GM18511 (cell line): ENCODE results near the gene AFF3.

Experiments
- ATAC-seq: cut with Tn5 transposase; IDR thresholded peaks from one replicate; pipeline ENCODE4 v1.9.1; 2021; ENCODE audit warnings: mild to moderate bottlenecking, moderate library complexity; ENCODE audit not compliant: unreplicated experiment

Gene AFF3

DNA sequence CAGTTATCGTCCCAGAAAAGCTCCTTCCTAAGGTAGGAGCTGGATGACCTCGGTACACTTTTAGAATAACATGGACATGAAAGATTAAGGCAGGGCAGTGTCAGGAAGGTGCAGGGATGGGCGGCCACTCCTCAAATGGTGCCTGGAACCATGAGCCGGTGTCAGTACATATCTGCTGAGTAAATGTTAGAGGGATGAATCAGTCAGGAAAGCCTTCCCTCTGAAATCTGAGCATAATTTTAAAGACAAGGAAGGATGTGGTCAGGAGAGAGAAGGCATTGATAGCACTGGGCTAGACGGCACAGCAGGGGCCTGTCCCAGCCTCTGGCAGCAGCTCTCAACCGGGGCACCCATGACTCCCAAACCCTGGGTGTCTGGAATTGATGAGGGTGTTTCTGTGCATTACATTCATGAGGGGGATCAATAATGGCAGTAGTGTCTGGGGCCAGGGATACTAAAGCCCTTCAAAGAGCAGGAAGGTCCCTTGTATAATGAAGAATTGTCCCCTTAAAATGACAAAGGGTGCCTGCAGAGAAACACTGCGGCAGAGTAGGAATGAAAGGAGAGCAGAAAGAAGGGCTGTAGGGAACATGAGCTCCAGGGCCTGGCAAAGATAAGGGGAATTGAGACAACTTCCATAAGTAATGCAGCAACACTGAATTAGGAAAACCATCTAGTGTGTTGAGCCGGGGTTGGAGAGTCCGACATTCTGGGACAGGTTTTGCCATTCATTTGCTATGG lies 490.3 kb downstream of the AFF3 start:
- ATAC-seq: no peak

DNA sequence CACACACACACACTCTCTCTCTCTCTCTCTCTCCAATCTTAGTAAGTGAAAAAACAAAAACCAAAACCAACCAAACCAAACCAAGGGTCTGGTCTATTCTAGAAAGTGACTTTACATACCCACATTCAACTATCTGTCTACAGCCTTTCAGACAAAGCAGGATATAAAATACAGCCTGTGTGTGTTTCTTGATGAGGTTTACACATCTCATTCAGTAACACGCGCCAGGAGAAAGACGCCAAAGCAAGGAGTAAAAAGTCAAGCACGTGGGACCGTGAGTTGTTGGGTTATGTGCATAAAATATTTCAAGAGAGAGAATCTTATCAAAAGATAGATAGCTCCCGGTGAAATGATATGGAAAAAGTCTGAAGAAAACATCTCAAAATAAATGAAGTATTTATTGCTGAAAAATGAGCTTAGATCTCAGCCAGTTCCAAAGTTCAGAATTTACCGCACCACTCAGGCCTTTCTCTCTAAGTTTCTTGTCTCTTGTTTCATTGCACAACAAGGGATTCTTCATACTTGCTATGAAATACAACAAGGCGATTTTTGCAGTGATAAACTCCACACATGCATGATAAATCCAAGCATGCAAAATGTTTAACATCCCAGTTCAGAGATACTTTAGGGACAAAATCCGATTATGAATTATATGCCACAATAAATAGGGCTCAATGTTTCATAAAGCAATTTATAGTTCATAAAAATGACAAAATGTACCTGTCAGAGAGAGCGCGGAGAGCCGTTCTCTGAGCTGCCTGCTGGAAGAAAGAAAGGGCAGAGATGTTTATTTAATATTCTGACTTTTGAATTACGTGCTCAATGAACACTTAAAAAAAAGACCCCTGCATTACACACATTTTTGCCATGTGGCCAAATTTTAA lies 493.2 kb downstream of the AFF3 start:
- no peak for ATAC-seq

DNA sequence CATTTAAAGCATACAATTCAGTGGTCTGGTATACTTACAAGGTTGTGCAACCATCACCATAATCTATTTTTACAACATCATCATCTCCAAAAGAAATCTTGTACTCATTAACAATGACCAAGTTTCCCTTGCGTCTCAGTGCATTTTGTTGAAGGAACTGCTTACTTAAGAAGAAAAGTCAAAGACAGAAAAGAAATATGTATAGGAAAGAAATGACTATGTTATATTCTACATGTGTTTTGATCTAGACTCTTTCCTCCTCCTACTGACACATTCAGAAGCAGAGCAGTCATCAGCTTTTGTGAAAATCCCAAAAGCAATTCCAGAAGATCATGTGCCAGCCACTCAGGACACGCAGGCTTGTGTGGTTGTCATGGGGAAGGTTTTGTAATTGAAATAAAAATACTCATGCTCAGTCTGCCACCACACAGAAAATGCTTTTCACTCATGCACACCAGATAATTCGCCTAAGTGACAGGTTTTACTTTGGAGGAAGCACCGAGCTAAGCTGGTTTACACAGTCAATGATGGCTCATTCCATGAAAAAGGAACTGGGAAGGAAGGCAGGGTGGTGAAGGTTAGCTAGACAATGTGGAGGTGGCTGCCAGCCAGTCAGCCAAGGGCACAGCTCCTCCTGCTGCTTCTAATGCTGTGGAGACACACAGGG lies 494.1 kb downstream of the AFF3 start:
- ATAC-seq: no peak

DNA sequence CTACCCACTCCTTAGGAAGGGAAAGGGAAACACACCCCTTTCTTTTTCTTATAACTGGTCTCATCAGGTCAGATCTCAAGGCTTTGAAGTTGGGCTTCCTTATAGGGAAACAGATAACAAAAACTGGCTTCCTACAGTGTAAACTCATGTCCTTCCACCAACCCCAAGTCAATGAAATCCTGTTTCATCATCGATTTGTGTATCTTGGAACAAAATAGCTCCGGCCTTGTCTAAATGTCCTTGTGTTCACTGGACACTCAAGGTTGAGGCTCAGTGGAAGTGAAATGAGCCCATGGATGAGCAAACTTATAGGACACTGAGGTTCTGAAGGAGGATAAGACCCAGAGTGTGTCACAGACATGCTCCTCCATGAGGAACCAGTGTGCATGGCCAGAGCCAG lies 496.4 kb downstream of the AFF3 start:
- no peak for ATAC-seq

DNA sequence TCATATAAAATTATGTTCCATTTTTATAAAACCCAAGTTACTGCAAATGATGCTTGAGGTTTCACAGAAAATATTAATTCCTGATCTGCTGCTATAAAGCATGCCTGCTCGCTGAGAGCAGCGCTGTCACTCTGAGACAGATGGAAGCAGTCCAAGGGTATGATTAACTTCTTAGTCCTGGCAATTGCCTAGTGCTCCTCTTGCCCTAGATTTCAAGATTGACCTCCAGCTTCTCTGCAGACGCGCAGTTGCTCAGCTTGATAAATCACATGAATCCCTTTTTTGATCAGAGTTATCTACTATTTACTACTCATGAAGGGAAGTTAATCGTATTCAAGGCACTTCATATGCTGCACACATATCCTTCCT lies 498.0 kb downstream of the AFF3 start:
- no peak for ATAC-seq

DNA sequence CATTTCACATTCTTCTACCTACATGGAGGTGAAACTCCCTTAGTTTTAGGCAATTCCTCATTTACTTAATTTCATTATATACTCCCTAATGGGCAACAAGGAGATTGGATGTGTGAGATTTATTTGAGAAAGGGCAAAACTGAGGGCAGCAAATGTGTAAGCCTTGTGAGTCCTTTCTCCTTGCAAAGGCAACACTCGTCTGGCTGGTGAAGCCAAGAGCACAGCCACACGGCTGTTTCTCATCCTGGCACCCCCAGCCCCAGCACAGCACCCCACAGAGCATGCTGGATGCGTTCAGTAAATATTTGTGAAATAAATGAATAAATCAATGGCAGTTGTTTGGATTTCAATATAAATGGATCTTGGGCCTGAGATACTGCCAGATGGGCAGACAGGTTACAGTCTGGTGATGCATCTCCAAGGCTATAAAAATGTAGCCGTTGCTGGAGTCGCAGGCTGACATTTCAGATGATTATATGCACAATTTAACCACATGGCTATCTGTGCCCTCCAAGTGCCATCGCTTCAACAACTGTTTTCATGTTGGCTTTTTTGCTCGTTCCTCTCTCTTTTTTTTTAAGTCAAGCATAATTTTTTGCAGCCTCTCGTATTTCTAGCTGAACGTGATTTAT lies 498.5 kb downstream of the AFF3 start:
- ATAC-seq: no peak

DNA sequence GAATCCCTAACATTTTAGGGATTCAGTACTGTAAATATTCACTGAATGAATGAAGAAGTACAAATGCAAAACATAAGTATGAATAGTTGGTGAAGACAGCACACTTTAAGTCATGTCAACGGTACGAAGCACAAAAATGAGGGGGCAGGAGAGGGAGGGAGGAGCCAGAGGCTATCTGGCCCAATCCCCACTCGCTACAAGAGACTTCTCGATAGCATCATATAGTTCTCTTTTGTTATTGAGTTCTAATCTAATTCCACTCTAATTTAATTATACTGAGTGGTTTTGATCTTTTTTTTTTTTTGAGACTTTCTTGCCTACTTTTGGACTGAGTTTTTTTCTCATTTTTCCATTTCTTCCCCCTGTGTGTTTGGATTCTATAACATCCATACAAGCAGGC lies 500.4 kb downstream of the AFF3 start:
- no peak for ATAC-seq

DNA sequence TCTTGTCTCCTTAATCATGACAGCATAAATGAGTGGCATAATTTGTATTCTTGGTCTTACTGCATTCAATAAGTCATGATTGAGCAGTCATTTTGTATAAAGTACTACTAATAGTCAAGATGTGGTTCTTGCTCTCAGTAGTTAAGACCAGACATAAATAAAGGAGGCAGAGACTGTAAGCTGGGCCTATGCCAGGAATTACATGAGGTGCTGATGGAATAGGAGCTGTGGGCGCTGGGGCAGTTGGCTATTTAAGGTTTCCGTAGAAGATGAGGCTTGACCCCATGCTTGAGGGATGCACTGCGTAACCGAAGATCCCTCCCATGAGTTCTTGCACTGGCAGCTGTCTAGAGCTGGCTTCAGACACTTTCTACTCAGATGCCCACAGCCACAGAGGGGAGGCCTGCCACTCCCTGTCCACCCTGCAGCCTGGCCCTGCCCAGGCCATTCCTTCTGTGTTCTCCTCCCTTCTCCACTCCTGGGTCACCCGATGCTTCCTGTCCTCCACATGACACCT lies 501.7 kb downstream of the AFF3 start:
- ATAC-seq: no peak

DNA sequence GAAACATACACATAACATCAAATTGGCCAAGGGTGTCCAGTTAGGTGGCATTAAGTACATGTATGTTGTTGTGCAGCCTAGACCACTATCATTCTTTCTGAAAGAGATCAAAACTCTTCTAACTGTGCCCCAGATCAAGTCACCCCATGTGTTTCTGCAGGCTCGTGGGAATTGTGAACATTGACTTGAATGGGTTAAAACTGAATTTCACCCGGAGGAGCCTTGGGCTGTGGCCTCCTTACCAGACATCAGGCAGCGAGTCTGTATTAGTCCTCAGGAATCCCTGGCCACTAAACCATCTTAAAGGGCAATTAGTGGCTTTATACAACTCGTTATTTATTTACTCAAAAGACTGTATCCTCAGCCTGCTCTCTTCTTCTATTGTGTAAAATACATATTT lies 503.6 kb downstream of the AFF3 start:
- no peak for ATAC-seq

DNA sequence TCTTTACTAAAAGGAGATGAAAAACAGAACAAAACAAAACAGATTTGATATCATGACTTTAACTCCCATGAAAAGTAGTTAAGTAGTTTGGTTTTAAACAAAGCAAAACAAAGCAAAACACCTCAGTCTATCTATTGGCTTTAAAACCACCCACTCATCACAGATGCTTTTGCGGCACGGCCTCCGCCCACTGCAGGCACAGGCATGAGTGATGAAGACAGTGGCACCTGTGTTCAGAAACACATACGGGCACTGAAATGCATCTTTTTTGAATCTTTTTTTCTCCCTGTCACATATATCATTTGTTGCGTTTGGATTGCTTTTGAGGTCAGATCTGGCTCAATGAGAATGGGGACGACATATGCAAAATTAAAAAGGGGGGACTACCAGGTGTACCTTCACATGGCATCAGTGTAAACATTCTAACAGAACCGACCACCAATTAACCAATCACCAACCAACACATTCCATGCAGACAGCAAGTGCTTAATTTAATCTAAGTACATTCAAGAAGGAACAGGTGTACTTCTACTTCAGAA lies 505.2 kb downstream of the AFF3 start:
- ATAC-seq: no peak

DNA sequence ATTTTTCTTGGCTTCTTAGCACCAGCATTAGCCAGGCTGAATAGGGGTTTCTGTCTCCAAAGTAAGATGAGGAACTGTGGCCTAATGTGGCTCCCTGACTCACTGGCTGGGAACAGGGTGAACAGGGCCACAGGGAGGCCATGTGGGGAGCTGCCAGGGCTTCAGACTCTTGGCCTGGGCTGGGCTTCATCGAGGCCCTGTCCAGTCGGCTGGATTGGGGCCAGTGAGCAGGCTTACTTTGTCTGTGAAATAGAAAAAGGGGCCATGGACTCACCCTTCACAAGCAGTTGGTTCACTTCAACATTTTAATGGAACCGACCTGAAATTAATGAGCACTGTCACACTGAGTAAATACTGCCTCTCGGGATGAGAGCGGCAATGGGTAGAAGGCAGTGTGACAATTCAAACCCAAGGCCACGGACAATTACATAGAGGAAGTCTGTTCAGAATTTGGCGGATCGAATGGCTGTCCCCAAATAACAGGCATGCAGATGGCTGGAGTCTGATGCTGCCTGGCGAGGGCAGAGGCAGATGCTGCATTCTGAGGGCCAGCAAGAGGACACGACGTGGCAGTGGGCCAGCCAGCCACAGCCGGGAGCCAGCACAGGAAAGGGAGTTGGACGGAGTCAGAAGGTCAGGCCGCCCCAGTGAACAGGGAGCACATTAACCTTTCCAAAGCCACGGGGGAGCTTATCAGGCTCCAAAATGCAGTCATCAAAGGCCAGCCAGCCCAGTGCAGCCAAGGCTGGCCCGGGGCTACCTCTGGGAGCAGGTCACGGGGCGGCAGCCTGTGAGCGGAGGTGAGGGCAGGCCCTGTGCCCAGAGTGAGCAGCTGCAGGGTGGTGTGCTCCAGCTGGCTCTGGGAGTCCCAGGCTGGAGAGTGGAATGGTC lies 506.0 kb downstream of the AFF3 start:
- no peak for ATAC-seq

DNA sequence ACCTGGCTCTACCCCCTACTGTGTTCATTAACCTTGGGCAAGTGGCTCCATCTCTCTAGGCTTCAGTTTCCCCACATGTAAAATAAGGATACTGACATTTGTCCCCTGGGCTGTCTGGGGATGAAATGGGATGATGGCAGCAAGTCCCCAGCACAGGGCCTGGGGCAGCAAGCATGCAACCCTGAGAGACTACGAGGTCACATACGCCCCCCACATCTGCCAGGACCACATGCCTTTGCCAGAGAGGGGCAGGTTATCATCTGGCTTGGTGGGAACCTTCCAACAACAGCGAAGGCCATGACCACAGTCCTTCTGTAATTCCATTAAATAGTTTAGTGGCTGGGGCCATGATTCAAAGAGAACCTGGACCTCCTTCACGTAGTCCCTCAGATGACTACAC lies 506.7 kb downstream of the AFF3 start:
- ATAC-seq: no peak

DNA sequence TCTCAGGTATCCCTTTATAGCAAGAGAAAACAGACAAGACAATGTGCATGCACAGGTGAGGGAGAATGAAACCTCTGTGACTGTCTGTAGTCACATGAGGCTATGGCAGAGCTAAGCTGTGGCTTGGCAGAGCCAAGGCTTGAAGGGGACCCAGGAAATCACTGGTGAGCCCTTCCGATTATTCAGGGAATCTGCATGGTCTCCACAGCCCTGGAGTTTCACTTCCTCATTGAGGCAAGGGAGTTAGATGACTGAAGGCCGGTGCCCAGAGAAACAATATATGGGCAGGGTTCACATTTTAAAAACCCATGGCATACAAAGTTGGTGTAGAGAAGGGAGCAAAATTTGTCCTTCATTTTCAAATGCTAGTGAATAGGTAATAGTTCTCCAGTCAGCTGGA lies 508.2 kb downstream of the AFF3 start:
- ATAC-seq: no peak

DNA sequence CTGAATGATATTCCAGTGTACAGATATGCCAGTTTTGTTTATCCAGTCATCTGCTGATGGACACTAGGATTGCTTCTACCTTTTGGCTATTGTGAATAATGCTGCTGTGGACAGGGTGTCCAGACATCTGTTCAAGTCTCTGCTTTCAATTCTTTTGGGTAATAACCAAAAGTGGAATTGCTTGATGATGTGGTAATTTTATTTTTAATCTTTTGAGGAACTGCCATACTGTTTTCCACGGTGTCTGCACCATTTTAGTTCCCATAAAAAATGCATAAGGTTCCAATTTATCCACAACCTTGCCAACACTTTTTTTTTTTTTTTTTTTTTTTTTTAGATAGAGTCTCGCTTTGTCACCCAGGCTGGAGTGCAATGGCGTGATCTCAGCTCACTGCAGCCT lies 510.7 kb downstream of the AFF3 start:
- no peak for ATAC-seq

DNA sequence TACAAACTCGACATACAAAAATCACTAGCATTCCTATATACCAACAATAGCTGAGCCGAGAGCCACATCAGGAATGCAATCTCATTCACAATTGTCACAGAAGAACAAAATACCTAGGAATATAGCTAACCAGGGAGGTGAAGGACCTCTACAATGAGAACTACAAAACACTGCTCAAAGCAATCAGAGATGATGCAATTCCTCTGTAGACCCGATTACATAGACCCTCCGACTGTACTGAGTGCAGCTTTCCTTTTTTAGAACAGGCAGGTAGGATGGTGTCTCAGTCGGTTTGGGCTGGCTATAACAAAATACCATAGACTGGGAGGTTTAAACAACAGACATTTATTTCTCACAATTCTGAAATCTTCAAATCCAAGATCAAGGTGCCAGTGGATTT lies 513.1 kb downstream of the AFF3 start:
- no peak for ATAC-seq

DNA sequence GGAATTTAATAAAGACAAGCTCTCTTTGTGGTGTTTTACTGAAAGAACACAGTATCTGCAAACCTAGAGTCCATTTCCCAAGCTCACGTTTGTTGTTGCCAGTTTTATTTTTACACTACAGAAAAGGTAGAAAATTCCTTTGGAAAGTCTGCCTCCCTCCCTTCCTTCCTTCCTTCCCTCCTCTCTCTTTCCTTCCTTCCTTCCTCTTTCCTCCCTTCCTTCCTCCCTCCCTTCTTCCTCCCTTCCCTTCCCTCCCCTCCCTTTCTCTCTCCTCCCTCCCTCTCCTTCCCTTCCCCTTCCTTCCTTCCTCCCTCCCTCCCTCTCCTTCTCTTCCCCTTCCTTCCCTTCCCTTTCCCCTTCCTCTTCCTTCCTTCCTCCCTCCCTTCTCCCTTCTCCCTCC lies 516.2 kb downstream of the AFF3 start:
- ATAC-seq: no peak

DNA sequence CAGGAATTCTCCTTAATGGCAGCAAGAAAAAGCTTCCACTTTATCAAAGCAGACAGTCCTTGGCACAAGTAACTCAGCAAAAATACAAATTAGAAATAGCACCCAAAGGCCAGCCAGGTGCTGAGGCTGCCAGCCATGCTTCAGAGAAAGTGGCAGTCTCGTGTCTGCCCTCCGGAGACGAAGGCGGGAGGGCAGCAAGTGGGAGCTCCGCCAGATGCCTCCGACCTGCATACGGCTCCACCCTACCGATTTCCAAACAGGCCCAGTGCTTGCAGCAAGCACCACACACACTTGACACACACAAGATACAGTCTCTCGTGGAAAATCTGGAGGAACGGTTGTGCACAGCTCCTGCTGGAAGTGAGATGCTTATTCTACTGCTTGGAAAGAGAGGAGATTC lies 517.7 kb downstream of the AFF3 start:
- no peak for ATAC-seq

DNA sequence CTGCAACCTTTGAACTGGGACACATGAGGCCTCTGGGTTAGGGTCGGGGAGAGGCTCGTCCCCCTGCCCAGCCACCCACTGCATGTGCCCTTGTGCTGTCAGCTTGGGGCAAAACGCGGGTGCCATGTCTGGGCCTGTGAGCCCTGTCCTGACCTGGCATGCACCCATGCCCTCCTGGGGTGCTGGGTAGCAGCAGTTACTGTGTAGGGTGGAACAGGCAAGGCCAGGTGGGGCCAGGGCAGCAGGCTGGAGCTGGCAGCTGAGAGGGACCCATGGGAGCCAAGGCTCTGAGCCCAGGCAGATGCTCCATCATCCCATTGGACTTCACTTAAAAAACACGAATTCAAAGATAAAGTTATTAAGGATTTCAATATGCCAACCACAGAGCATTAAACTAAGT lies 518.8 kb downstream of the AFF3 start:
- no peak for ATAC-seq

DNA sequence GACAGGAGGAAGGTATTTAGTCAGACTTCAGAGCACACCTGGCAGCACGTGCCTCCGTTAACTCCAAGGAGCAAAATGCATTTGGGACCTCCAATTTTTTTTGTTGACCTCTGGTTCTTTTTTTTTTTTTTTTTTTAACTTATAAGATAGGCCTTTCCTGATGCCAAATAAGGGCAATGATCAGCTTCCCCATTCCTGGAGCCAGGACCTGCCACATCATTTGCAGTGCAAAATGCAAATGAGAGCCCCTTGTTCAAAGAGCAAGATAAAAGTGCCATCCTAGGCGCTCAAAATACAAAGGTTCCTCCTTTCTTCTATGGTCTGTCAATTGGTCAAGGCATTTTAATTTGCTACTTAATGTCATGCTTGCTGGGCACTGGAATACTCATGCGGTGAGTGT lies 519.4 kb downstream of the AFF3 start:
- ATAC-seq: no peak

DNA sequence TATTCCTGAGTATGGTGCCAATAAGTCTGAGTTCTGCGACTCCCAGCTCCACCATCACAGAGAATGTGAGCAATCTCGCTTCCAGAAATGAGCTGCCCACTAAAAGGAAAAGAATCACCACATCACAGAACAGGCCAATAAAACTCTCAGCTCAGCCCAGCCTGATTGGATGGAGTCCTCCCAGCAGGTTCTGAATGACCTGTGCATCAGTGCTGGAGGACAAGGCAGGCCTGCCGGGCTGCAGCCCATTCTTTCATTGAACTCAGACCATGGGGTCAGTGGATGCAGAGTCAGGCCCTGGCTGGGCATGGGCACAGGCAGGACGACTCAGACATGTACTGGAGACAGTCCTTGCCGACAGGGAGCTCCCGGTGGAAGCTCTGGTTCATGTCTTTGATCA lies 519.9 kb downstream of the AFF3 start:
- ATAC-seq: no peak
